B cell (primary cell): Measurements from ENCODE around the gene CS. TPM values are rescaled to one million over a fixed set of nuclear protein-coding genes. Genes with fewer than 3 reads are reported as not detected.
A peak's percentile ranks its signal among the peaks of the same experiment; 100 is the strongest.

Experiments
- ATAC-seq: fragments of 200-7000 bp; cut with Tn5 transposase; one replicate; pipeline ENCODE4 v1.10.0; 2021; ENCODE audit warnings: low read depth, mild to moderate bottlenecking, moderate number of reproducible peaks, moderate library complexity
- CTCF ChIA-PET: fragments of 350-600 bp; sonication (Branson Sonifier 250); formaldehyde crosslinking; loops from one replicate; lab custom pipeline; 2021; ENCODE audit warnings: antibody characterized with exemption, inconsistent platforms; lab: Charles Lee
- POLR2A ChIA-PET: fragments of 350-600 bp; sonication (Branson Sonifier 250); formaldehyde crosslinking; loops from one replicate; lab custom pipeline; 2021; ENCODE audit warnings: antibody characterized with exemption; lab: Charles Lee
- DNase-seq: peaks from one replicate; pipeline ENCODE4 v3.0.0; 2013
- H2AFZ ChIP-seq: 2 replicates; pipeline ENCODE4 v1.6.1; 2012; ENCODE audit warnings: mild to moderate bottlenecking, low read depth, low read length; ENCODE audit not compliant: insufficient read depth, poor library complexity, severe bottlenecking
- H3K27ac ChIP-seq, 2 donors: 1 replicate in 1 of 2; 2 replicates in 1 of 2; pipeline ENCODE4 v1.5.1; 2012 to 2013; ENCODE audit warnings: low read length in 2 of 2, mild to moderate bottlenecking in 2 of 2, moderate library complexity in 1 of 2
- H3K27me3 ChIP-seq, 4 experiments: fragments of 200-600 bp in 1 of 4; sonication (generic) in 1 of 4; replicated peaks in 1 of 4; 1 replicate in 2 of 4; 2 replicates in 2 of 4; pipeline versions ENCODE4 v1.6.1 to v1.7.0; 2013 to 2016; ENCODE audit warnings: low read length in 3 of 4, mild to moderate bottlenecking in 2 of 4, mixed read lengths in 1 of 4, moderate library complexity in 1 of 4; ENCODE audit not compliant: insufficient read depth in 4 of 4, control insufficient read depth in 3 of 4; ENCODE audit errors: control extremely low read depth in 1 of 4
- H3K36me3 ChIP-seq, 2 experiments: replicated peaks in 1 of 2; 1 replicate in 1 of 2; 2 replicates in 1 of 2; pipeline versions ENCODE4 v1.6.1 to v1.7.1; 2013; ENCODE audit warnings: low read length in 1 of 2; ENCODE audit not compliant: insufficient read depth in 2 of 2, control insufficient read depth in 1 of 2; ENCODE audit errors: control extremely low read depth in 1 of 2, extremely low read depth in 1 of 2
- H3K4me1 ChIP-seq, 2 donors: fragments of 200-600 bp in 1 of 2; sonication (generic) in 1 of 2; 1 replicate in 1 of 2; 2 replicates in 1 of 2; pipeline versions ENCODE4 v1.5.1 to v1.6.1; 2013 to 2017; ENCODE audit warnings: low read length in 2 of 2; ENCODE audit not compliant: control insufficient read depth in 2 of 2, insufficient read depth in 2 of 2
- H3K4me2 ChIP-seq: replicated peaks from 2 replicates; pipeline ENCODE3; 2012; ENCODE audit warnings: mild to moderate bottlenecking, low read depth, low read length; ENCODE audit not compliant: poor library complexity, severe bottlenecking
- H3K4me3 ChIP-seq, 5 experiments: fragments of 200-600 bp in 1 of 5; sonication (generic) in 1 of 5; 1 replicate in 3 of 5; 2 replicates in 2 of 5; pipeline versions ENCODE4 v1.5.1 to v1.7.0; 2011 to 2016; ENCODE audit warnings: low read length in 4 of 5, mild to moderate bottlenecking in 4 of 5, low read depth in 2 of 5, control low read depth in 1 of 5, moderate library complexity in 1 of 5; ENCODE audit not compliant: insufficient read depth in 1 of 5; ENCODE audit errors: control extremely low read depth in 1 of 5, extremely low read depth in 1 of 5
- H3K79me2 ChIP-seq: fragments of 200-600 bp; sonication (generic); one replicate; pipeline ENCODE4 v1.6.0; 2016; ENCODE audit warnings: low read length; ENCODE audit not compliant: control insufficient read depth, insufficient read depth
- H3K9ac ChIP-seq: fragments of 200-600 bp; sonication (generic); 2 replicates; pipeline ENCODE4 v1.6.1; 2017; ENCODE audit warnings: mild to moderate bottlenecking, low read length, moderate library complexity
- H3K9me3 ChIP-seq, 3 donors: one replicate each; pipeline versions ENCODE4 v1.6.1 to v1.7.1; 2013; ENCODE audit warnings: low read length in 2 of 3; ENCODE audit not compliant: control insufficient read depth in 2 of 3, insufficient read depth in 1 of 3; ENCODE audit errors: control extremely low read depth in 1 of 3
- H4K20me1 ChIP-seq: 2 replicates; pipeline ENCODE4 v1.6.0; 2012; ENCODE audit warnings: mild to moderate bottlenecking, low read length; ENCODE audit not compliant: insufficient read depth, control insufficient read depth, poor library complexity, severe bottlenecking
- H3K27ac Mint-ChIP-seq: one replicate; pipeline ENCODE4 v1.8.0; 2021; ENCODE audit warnings: mixed read lengths
- H3K27me3 Mint-ChIP-seq: one replicate; pipeline ENCODE4 v1.8.0; 2021; ENCODE audit warnings: mixed read lengths
- H3K4me1 Mint-ChIP-seq: one replicate; pipeline ENCODE4 v1.8.0; 2021; ENCODE audit warnings: mixed read lengths
- H3K4me3 Mint-ChIP-seq: one replicate; pipeline ENCODE4 v1.8.0; 2021; ENCODE audit warnings: mixed read lengths
- H3K9me3 Mint-ChIP-seq: one replicate; pipeline ENCODE4 v1.8.0; 2022; ENCODE audit warnings: mixed read lengths; ENCODE audit not compliant: insufficient read depth
- CTCF ChIP-seq: fragments of 200-600 bp; IDR thresholded peaks from one replicate; pipeline ENCODE4 v1.8.0; 2022; ENCODE audit warnings: antibody characterized with exemption, mild to moderate bottlenecking
- EZH2 ChIP-seq: IDR thresholded peaks from 2 replicates; pipeline ENCODE4 v1.6.1; 2012; ENCODE audit warnings: borderline replicate concordance, low read depth, mild to moderate bottlenecking, moderate library complexity, low read length; ENCODE audit not compliant: insufficient read depth, poor library complexity, severe bottlenecking
- WGBS: methylation state at CpG from one replicate; pipeline ENCODE4 v1.1.5; 2013; ENCODE audit warnings: missing lambda C conversion rate; ENCODE audit not compliant: insufficient coverage; 5-methylcytosine and 5-hydroxymethylcytosine counted together
- intact Hi-C: fragments of 100-400 bp; cut with micrococcal nuclease; formaldehyde crosslinking; loops from one replicate; pipeline ENCODE4 v1.10.0; 2022
- polyA minus RNA-seq: library from RNA; depleted of rRNA, polyadenylated mRNA; stranded (reverse); fragments of >200 nt; gene quantifications from 2 replicates; pipeline ENCODE4 v1.2.3, GENCODE V29; 2012
- polyA plus RNA-seq: library from polyadenylated mRNA; depleted of rRNA; stranded (reverse); fragments of >200 nt; gene quantifications from 2 replicates; pipeline ENCODE4 v1.2.3, GENCODE V29; 2012
- total RNA-seq, 2 donors: library from RNA; stranded (reverse); fragments of 120-200 nt in 1 of 2; gene quantifications; 1 replicate in 1 of 2; 2 replicates in 1 of 2; pipeline versions ENCODE4 v1.2.3 to v1.2.4, GENCODE V29; 2013 to 2022

The CS gene
- 151 and 154 TPM in 2 replicates for total RNA-seq
- total RNA-seq (2013) = 63.4 TPM
- polyA plus RNA-seq = 114 and 157 TPM in 2 replicates
- 70.0 and 125 TPM in 2 replicates for polyA minus RNA-seq

GRCh38 chr12:56299853-56300643, at the start of gene CS:
Gene CS, minus strand, starts transcription at chr12:56300330. Its CDS starts 129 bp downstream, at chr12:56300201.
- Histone ChIP-seq H2AFZ (peak within 1 kb of the TSS; percentile 97), H4K20me1 (peaks cover 28% of the 10 kb centered on the region), H3K4me3 (peak within 1 kb of the TSS; percentile 78 to 91 (median 83)), H3K4me2 (peak within 1 kb of the TSS; percentile 93), H3K36me3 (peaks cover 0 to 4% of the 10 kb centered on the region in 2 experiments), H3K4me1 (peaks cover 51 to 61% of the 10 kb centered on the region in 2 donors), H3K27me3 (no peaks in the 10 kb centered on the region), H3K9ac (peak within 1 kb of the TSS; percentile 81), H3K27ac (peak within 1 kb of the TSS; percentile 92 to 95), H3K79me2 (peaks cover 68% of the 10 kb centered on the region), H3K9me3 (no peaks in the 10 kb centered on the region)
- ATAC-seq (peak; percentile 96), DNase-seq (peak; percentile 98)
- CTCF ChIA-PET = interaction anchor here (1.1 kb wide), 1 partner anchor 60 kb away, joined by 4 read pairs; the partner anchor contains the start of gene STAT2
- H3K9me3 Mint-ChIP-seq = no peaks in the 10 kb centered on the region
- H3K4me3 Mint-ChIP-seq = peak within 1 kb of the TSS; percentile 98
- TF ChIP-seq CTCF (no peak), EZH2 (no peak)
- H3K27me3 Mint-ChIP-seq = no peaks in the 10 kb centered on the region
- 2% methylated on average over 49 of the region's 63 CpGs for WGBS
- POLR2A ChIA-PET = interaction anchor here (0.6 to 1.2 kb wide), 6 partner anchors 33 to 256 kb away, joined by 3 to 5 read pairs (median 3); partner anchors contain the start of genes ANKRD52, IL23A and SMARCC2
- H3K4me1 Mint-ChIP-seq = peaks cover 57% of the 10 kb centered on the region
- H3K27ac Mint-ChIP-seq = peak within 1 kb of the TSS; percentile 97
- intact Hi-C loops = loop anchor here (1.0 to 2.0 kb wide), 10 partner anchors 16 to 336 kb away; partner anchors contain the start of genes ANKRD52, NABP2, SPRYD4 and STAT2

- no peak overlapping the region for H3K4me3 Mint-ChIP-seq
- no peak overlapping the region for H3K4me2 ChIP-seq
- no peaks in the 10 kb centered on the region for H3K27me3 ChIP-seq
- no peak overlapping the region for H3K9ac ChIP-seq
- DNase-seq = no peak
- H3K27me3 Mint-ChIP-seq = no peaks in the 10 kb centered on the region
- H3K79me2 ChIP-seq = no peaks in the 10 kb centered on the region
- peaks cover 3 to 75% of the 10 kb centered on the region in 2 experiments for H3K36me3 ChIP-seq
- no peaks in the 10 kb centered on the region for H4K20me1 ChIP-seq
- ChIA-PET POLR2A (interaction anchor here (0.6 to 1.1 kb wide), 2 partner anchors 33 to 102 kb away, joined by 3 read pairs; partner anchors contain the start of gene CNPY2), CTCF (interaction anchor here (2.6 kb wide), 1 partner anchor 10 kb away, joined by 11 read pairs; the partner anchor contains the start of gene STAT2)
- H2AFZ ChIP-seq = no peak overlapping the region
- no peaks in the 10 kb centered on the region for H3K4me1 ChIP-seq
- WGBS = 97% methylated on average over 4 of the region's 5 CpGs
- TF ChIP-seq CTCF (no peak), EZH2 (no peak)
- H3K4me3 ChIP-seq = no peak overlapping the region
- H3K4me1 Mint-ChIP-seq = no peaks in the 10 kb centered on the region
- ATAC-seq = no peak
- H3K27ac Mint-ChIP-seq = no peak overlapping the region
- no peaks in the 10 kb centered on the region for H3K9me3 Mint-ChIP-seq
- no peak overlapping the region for H3K27ac ChIP-seq
- no peaks in the 10 kb centered on the region for H3K9me3 ChIP-seq
- intact Hi-C loops = no loop called here
These were observed 48.6 kb upstream of the CS start for GRCh38 chr12:56348776-56349175.
